Vagina (tissue), 2 donors: ENCODE data around the gene OPTC.

ENCODE experiments used
- CTCF ChIP-seq, 3 experiments: fragments of 450-650 bp in 2 of 3; fragments of 200-600 bp in 1 of 3; sonication (generic) in 1 of 3; IDR thresholded peaks; one replicate each; pipeline ENCODE4 v1.5.1; 2017 to 2019; ENCODE audit warnings: antibody characterized with exemption in 3 of 3, mild to moderate bottlenecking in 2 of 3, moderate library complexity in 2 of 3
- POLR2A ChIP-seq, 2 donors: fragments of 450-650 bp; IDR thresholded peaks; one replicate each; pipeline ENCODE4 v1.6.1; 2017; ENCODE audit warnings: antibody characterized with exemption in 2 of 2, mild to moderate bottlenecking in 2 of 2, moderate library complexity in 2 of 2

GRCh38 chr1:203456577-203456976 is 37.4 kb upstream of the OPTC start:
- no peak for TF ChIP-seq CTCF (IDR thresholded peaks at IDR 0.05)
- no peak for TF ChIP-seq POLR2A (IDR thresholded peaks at IDR 0.05)
